Nasal cavity respiratory epithelium epithelial cell of viscerocranial mucosa (primary cell): ENCODE measurements around the gene LIAS. TPM values are rescaled to one million over a fixed set of nuclear protein-coding genes. Genes with fewer than 3 reads are reported as not detected.

Source experiments
- total RNA-seq: library from RNA; depleted of rRNA; stranded (reverse); fragments of >200 nt; gene quantifications from 2 replicates; pipeline ENCODE4 v1.2.3, GENCODE V29; 2014

LIAS gene
- 15.0 and 18.8 TPM in 2 replicates for total RNA-seq

GRCh38 chr4:39458505-39459300 lies at the start of gene LIAS, which contains the start of gene RPL9:
Gene LIAS, plus strand, starts transcription at chr4:39459056. Its CDS starts 62 bp downstream, at chr4:39459118.
Gene RPL9, minus strand, starts transcription at chr4:39458922. Its CDS starts 483 bp downstream, at chr4:39458439.

GRCh38 chr4:39527296-39528060 lies 68.6 kb downstream of the LIAS start, which contains the start of gene UGDH:
Gene UGDH, minus strand, starts transcription at chr4:39527439. Its CDS starts 5,927 bp downstream, at chr4:39521512.

Other genes with a start within 250 kb of the LIAS start
- gene RFC1, start 92.7 kb upstream of the LIAS start, total RNA-seq, result 51.9 and 66.3 TPM in 2 replicates
- under 0.01 TPM in 2 replicates for gene KLB, start 52.1 kb upstream of the LIAS start, total RNA-seq
- 1,708 and 3,288 TPM in 2 replicates for gene RPL9, start 134 bp upstream of the LIAS start, total RNA-seq
- 59.6 and 61.9 TPM in 2 replicates for gene UGDH, start 68.4 kb downstream of the LIAS start, total RNA-seq
- gene SMIM14, start 179.8 kb downstream of the LIAS start, total RNA-seq, result 22.6 and 32.0 TPM in 2 replicates
- 21.2 and 42.9 TPM in 2 replicates for gene UBE2K, start 239.1 kb downstream of the LIAS start, total RNA-seq